Measurements from ENCODE around the gene AKR1D1.
"Not testable (repeated sequence)": the region's sequence is repeated elsewhere in the genome, so short reads cannot be mapped to it uniquely, and the experiment has no call there.

AKR1D1 gene

DNA sequence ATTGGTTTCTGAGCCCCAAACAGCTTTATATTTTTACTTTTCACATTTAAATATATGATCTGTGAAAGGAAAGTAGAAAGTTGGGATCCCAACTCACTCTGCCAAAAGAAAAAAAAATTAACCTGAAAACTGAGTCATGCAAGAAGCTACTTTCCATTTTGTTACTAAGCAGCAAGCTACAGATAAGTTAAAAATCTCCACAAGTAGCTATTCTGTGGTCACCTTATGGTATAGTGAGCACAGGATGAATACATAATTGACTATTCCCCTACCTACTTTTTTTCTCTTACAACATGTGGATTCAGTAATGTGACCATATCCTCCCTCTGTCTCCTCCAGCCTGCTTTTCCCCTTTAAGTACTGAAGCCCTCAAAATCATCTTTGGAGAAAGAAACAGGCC lies 44.1 kb upstream of the AKR1D1 start:
- peaks cover 17% of the 10 kb centered on the region for H3K9me3 ChIP-seq (ENCODE audit: severe bottlenecking)
- TF ChIP-seq, protein P1, sequence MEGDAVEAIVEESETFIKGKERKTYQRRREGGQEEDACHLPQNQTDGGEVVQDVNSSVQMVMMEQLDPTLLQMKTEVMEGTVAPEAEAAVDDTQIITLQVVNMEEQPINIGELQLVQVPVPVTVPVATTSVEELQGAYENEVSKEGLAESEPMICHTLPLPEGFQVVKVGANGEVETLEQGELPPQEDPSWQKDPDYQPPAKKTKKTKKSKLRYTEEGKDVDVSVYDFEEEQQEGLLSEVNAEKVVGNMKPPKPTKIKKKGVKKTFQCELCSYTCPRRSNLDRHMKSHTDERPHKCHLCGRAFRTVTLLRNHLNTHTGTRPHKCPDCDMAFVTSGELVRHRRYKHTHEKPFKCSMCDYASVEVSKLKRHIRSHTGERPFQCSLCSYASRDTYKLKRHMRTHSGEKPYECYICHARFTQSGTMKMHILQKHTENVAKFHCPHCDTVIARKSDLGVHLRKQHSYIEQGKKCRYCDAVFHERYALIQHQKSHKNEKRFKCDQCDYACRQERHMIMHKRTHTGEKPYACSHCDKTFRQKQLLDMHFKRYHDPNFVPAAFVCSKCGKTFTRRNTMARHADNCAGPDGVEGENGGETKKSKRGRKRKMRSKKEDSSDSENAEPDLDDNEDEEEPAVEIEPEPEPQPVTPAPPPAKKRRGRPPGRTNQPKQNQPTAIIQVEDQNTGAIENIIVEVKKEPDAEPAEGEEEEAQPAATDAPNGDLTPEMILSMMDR (IDR thresholded peaks at IDR 0.05; ENCODE audit: low read depth, low read length): no peak
- no peak overlapping the region for H3K27ac ChIP-seq
- DNase-seq: no peak
- H3K4me3 ChIP-seq (ENCODE audit: low read depth, low read length): no peak overlapping the region
- H3K27me3 ChIP-seq (ENCODE audit: insufficient read depth, low read depth, severe bottlenecking): no peaks in the 10 kb centered on the region
- no peaks in the 10 kb centered on the region for H3K36me3 ChIP-seq

DNA sequence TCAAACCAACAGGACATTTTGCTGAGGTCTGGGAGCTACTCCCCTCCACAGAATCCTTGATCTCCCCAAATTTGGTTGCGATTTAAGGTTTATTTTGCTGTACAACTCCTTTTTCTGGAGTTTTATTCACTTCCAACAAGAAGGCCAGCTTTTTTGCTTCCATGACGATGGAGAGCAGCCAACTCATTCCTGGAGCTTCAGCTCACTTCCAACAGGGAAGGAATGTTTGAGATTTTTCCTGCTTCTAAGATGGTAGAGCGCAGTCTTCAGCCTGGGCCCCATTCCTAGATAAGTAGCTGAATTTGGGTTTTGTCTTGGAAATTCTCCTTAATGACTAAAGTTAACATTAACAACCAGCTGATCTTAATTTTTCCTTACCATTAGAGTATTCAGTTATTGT lies 43.5 kb upstream of the AKR1D1 start:
- H3K27me3 ChIP-seq (ENCODE audit: insufficient read depth, low read depth, severe bottlenecking): no peaks in the 10 kb centered on the region
- TF ChIP-seq, protein P1 (IDR thresholded peaks at IDR 0.05; ENCODE audit: low read depth, low read length): no peak
- peaks cover 17% of the 10 kb centered on the region for H3K9me3 ChIP-seq (ENCODE audit: severe bottlenecking)
- H3K4me3 ChIP-seq (ENCODE audit: low read depth, low read length): no peak overlapping the region
- no peak for DNase-seq
- no peak overlapping the region for H3K27ac ChIP-seq
- H3K36me3 ChIP-seq: no peaks in the 10 kb centered on the region

DNA sequence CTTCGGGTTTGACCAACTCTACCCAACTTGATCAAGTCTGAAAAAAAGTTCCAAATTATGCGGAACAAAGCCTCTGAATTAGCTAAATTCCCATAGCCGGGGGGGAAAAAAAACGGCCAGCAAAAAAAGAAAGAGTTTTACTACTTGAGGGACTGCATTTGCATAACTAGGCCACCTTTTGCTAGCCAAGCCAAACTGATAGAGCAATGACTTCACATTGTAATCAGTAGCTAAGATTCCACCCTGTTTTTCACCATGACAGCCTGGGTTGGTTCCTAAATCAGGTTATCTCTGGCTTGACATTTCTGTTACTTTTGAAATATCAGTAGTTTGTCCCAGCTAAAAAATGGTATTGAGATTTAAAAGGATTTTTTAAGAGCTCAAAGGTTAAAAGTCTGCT lies 43.0 kb upstream of the AKR1D1 start:
- Histone ChIP-seq H3K9me3 (ENCODE audit: severe bottlenecking) (peaks cover 17% of the 10 kb centered on the region), H3K4me3 (ENCODE audit: low read depth, low read length) (no peak overlapping the region), H3K27ac (no peak overlapping the region), H3K27me3 (ENCODE audit: insufficient read depth, low read depth, severe bottlenecking) (no peaks in the 10 kb centered on the region), H3K36me3 (no peaks in the 10 kb centered on the region)
- no peak for DNase-seq
- TF ChIP-seq, protein P1 (IDR thresholded peaks at IDR 0.05; ENCODE audit: low read depth, low read length): no peak

DNA sequence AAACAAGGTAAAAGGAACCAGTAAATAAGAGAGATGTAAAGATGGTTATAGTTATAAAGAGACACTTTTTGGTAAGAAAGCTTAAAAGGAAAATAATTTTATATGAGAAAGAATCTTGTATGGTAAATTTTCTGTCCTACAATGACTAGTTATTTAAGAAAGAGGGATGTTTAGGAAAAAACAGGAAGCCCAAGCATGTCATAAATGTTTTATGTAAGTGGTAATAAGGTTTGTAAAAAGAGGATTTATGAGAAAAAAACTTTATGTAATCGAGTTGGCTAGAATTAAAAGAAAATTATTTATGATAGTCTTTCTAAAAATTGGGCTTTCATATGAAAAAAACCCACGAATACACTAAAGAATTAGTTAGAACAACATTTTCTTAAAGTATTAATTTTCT lies 40.1 kb upstream of the AKR1D1 start:
- TF ChIP-seq, protein P1 (IDR thresholded peaks at IDR 0.05; ENCODE audit: low read depth, low read length): no peak
- no peak for DNase-seq
- peaks cover 17% of the 10 kb centered on the region for H3K9me3 ChIP-seq (ENCODE audit: severe bottlenecking)
- no peak overlapping the region for H3K27ac ChIP-seq
- H3K4me3 ChIP-seq (ENCODE audit: low read depth, low read length): no peak overlapping the region
- no peaks in the 10 kb centered on the region for H3K27me3 ChIP-seq (ENCODE audit: insufficient read depth, low read depth, severe bottlenecking)
- no peaks in the 10 kb centered on the region for H3K36me3 ChIP-seq

DNA sequence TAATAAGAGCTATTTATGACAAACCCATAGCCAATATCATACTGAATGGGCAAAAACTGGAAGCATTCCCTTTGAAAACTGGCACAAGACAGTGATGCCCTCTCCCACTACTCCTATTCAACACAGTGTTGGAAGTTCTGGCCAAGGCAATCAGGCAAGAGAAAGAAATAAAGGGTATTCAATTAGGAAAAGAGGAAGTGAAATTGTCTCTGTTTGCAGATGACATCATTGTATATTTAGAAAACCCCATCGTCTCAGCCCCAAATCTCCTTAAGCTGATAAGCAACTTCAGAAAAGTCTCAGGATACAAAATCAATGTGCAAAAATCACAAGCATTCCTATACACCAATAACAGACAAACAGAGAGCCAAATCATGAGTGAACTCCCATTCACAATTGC lies 36.2 kb upstream of the AKR1D1 start:
- H3K4me3 ChIP-seq (ENCODE audit: low read depth, low read length); DNase-seq; H3K27ac ChIP-seq; H3K27me3 ChIP-seq (ENCODE audit: insufficient read depth, low read depth, severe bottlenecking); H3K36me3 ChIP-seq: not testable (repeated sequence)
- peaks cover 15% of the 10 kb centered on the region for H3K9me3 ChIP-seq (ENCODE audit: severe bottlenecking)

DNA sequence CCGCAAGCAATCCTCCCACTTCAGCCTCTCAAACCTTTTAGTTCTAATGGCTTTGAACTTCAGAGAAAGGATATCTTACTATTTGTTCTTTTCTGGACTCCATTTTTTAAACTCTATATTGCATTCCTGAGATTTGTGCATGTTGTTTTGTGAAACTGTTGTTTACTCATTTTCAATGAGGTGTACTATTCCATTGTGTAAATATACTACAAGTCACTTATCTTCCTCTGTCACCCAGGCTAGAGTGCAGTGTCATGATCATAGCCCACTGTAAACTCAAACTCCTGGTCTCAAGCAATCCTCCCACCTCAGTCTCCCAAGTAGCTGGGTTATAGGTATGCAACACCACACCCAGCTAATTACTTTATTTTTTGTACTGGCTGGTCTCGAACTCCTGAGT lies 31.4 kb upstream of the AKR1D1 start:
- Histone ChIP-seq H3K4me3 (ENCODE audit: low read depth, low read length) (no peak overlapping the region), H3K27me3 (ENCODE audit: insufficient read depth, low read depth, severe bottlenecking) (no peaks in the 10 kb centered on the region), H3K27ac (no peak overlapping the region), H3K36me3 (no peaks in the 10 kb centered on the region), H3K9me3 (ENCODE audit: severe bottlenecking) (no peaks in the 10 kb centered on the region)
- TF ChIP-seq, protein P1 (IDR thresholded peaks at IDR 0.05; ENCODE audit: low read depth, low read length): no peak
- no peak for DNase-seq
